HT1080 (cell line): ENCODE data around the gene GET3. TPM values are rescaled to one million over a fixed set of nuclear protein-coding genes. Genes with fewer than 3 reads are reported as not detected.

Experiments used
- DNase-seq: peaks from one replicate; pipeline ENCODE4 v3.0.0-alpha.2; 2015; ENCODE audit warnings: low read depth
- total RNA-seq: library from RNA; depleted of rRNA; stranded (reverse); fragments of >200 nt; shearing (Covaris generic); gene quantifications from 2 replicates; pipeline ENCODE4 v1.2.3, GENCODE V29; 2014

The GET3 gene
- total RNA-seq, 1 experiment from 2014 or later: 138 TPM

- DNase-seq: peak; percentile 80
Measured at GRCh38 chr19:12778017-12778904, 41.0 kb downstream of the GET3 start.

- no peak for DNase-seq
Measured at GRCh38 chr19:12778905-12779161, 41.5 kb downstream of the GET3 start.

- DNase-seq: peak; percentile 72
Measured at GRCh38 chr19:12779162-12779993, 42.1 kb downstream of the GET3 start.

- no peak for DNase-seq
Measured at GRCh38 chr19:12782174-12782423, 44.8 kb downstream of the GET3 start.

GRCh38 chr19:12782424-12783290 is 45.4 kb downstream of the GET3 start:
- DNase-seq: peak; percentile 80

GRCh38 chr19:12783291-12783848 is 46.1 kb downstream of the GET3 start:
- no peak for DNase-seq

GRCh38 chr19:12783849-12784393 is 46.6 kb downstream of the GET3 start:
- no peak for DNase-seq

- no peak for DNase-seq
Measured at GRCh38 chr19:12784394-12784870, 47.1 kb downstream of the GET3 start.

GRCh38 chr19:12784871-12785430 is 47.7 kb downstream of the GET3 start:
- no peak for DNase-seq

- no peak for DNase-seq
Measured at GRCh38 chr19:12785431-12786031, 48.2 kb downstream of the GET3 start.

- no peak for DNase-seq
Measured at GRCh38 chr19:12786141-12786870, 49.0 kb downstream of the GET3 start.

GRCh38 chr19:12786952-12787351 is 49.7 kb downstream of the GET3 start:
- DNase-seq: no peak

- DNase-seq: no peak
Measured at GRCh38 chr19:12787458-12787857, 50.2 kb downstream of the GET3 start.

- no peak for DNase-seq
Measured at GRCh38 chr19:12788042-12788681, 50.9 kb downstream of the GET3 start.

- DNase-seq: no peak
Measured at GRCh38 chr19:12788682-12789097, 51.4 kb downstream of the GET3 start.

GRCh38 chr19:12789098-12789903 is 52.0 kb downstream of the GET3 start:
- no peak for DNase-seq

GRCh38 chr19:12789904-12790619 is 52.8 kb downstream of the GET3 start:
- peak; percentile 94 for DNase-seq
